Left cardiac atrium (tissue), 4 donors: Measurements from ENCODE around the gene COL11A2. TPM values are rescaled to one million over a fixed set of nuclear protein-coding genes. Genes with fewer than 3 reads are reported as not detected.
"Not testable (repeated sequence)": the region's sequence is repeated elsewhere in the genome, so short reads cannot be mapped to it uniquely, and the experiment has no call there.

ENCODE experiments used
- ATAC-seq, 2 donors: fragments of 200-7000 bp; cut with Tn5 transposase; one replicate each; pipeline ENCODE4 v1.9.1; 2020; ENCODE audit warnings: mild to moderate bottlenecking in 2 of 2, moderate library complexity in 2 of 2
- DNase-seq: peaks from one replicate; pipeline ENCODE4 v3.0.0-alpha.2; 2020
- intact Hi-C, 2 donors: fragments of 100-400 bp; cut with DNase I; formaldehyde crosslinking; loops; one replicate each; pipeline versions ENCODE4 v1.14.1 to v1.15.1; 2022 to 2023
- total RNA-seq, 2 donors: library from RNA; stranded (reverse); fragmentation: NEBNext Ultra II Directional; extraction: Animal tissue kit (Norgen Biotek cat#: 25700); gene quantifications; one replicate each; pipeline ENCODE4 v1.2.1, GENCODE V29; 2021
- donor health status: DM: no; HTN: yes; CAD: no.
- donor health status: DM: no; HTN: yes; CAD: no; lungs with severe emphysema.
- donor health status: DM: yes; HTN: yes; CAD: no.
- donor health status: Dilated cardiomyopathy.

Gene COL11A2
- total RNA-seq, 2 donors from 2014 or later, result 0.94 to 1.3 TPM

- ATAC-seq, result no peak
Observed at GRCh38 chr6:33166811-33167210, 25.5 kb downstream of the COL11A2 start.

GRCh38 chr6:33166363-33166762, 25.9 kb downstream of the COL11A2 start:
- intact Hi-C loops, result no loop called here
- DNase-seq (no peak), ATAC-seq (no peak)

More at GRCh38 chr6:33166811-33167210, 25.5 kb downstream of the COL11A2 start:
- no peak for DNase-seq
- intact Hi-C loops, result no loop called here

- no peak for ATAC-seq
- no peak for DNase-seq
- intact Hi-C loops, result no loop called here
Observed at GRCh38 chr6:33165581-33166258, 26.5 kb downstream of the COL11A2 start.

GRCh38 chr6:33164665-33165373, 27.4 kb downstream of the COL11A2 start:
- ATAC-seq (no peak), DNase-seq (no peak)
- intact Hi-C loops, result loop anchor here (5.0 kb wide), 2 partner anchors 32 to 77 kb away; no protein-coding TSS in a partner anchor

- DNase-seq, result no peak
- intact Hi-C loops, result loop anchor here (5.0 kb wide), 2 partner anchors 33 to 78 kb away; no protein-coding TSS in a partner anchor
- no peak for ATAC-seq
Observed at GRCh38 chr6:33164176-33164575, 28.1 kb downstream of the COL11A2 start.

GRCh38 chr6:33163540-33163939, 28.7 kb downstream of the COL11A2 start:
- DNase-seq (no peak), ATAC-seq (no peak)
- intact Hi-C loops, result loop anchor here (5.0 kb wide), 2 partner anchors 34 to 79 kb away; no protein-coding TSS in a partner anchor

- DNase-seq (peak; percentile 88), ATAC-seq (peak; percentile 93 to 94)
- intact Hi-C loops, result loop anchor here (1.0 to 5.0 kb wide), 3 partner anchors 36 to 87 kb away; no protein-coding TSS in a partner anchor
Observed at GRCh38 chr6:33161354-33162331, 30.6 kb downstream of the COL11A2 start.

- peak; percentile 52 for DNase-seq
- peak; percentile 78 to 80 for ATAC-seq
- intact Hi-C loops, result loop anchor here (1.0 to 5.0 kb wide), 3 partner anchors 36 to 87 kb away; no protein-coding TSS in a partner anchor
Observed at GRCh38 chr6:33160728-33161344, 31.4 kb downstream of the COL11A2 start.

GRCh38 chr6:33160096-33160495, 32.2 kb downstream of the COL11A2 start:
- no peak for ATAC-seq
- DNase-seq, result no peak
- intact Hi-C loops, result loop anchor here (5.0 kb wide), 2 partner anchors 37 to 82 kb away; no protein-coding TSS in a partner anchor

- DNase-seq, result no peak
- intact Hi-C loops, result no loop called here
- ATAC-seq, result no peak
Observed at GRCh38 chr6:33156964-33157363, 35.3 kb downstream of the COL11A2 start.

- no peak for DNase-seq
- intact Hi-C loops, result no loop called here
Observed at GRCh38 chr6:33156561-33156960, 35.7 kb downstream of the COL11A2 start.

GRCh38 chr6:33154349-33154748, 37.9 kb downstream of the COL11A2 start:
- DNase-seq, result no peak
- intact Hi-C loops, result no loop called here
- no peak for ATAC-seq

More at GRCh38 chr6:33156561-33156960, 35.7 kb downstream of the COL11A2 start:
- ATAC-seq, result no peak

GRCh38 chr6:33151050-33151449, 41.2 kb downstream of the COL11A2 start:
- no peak for DNase-seq
- intact Hi-C loops, result no loop called here
- no peak for ATAC-seq

- intact Hi-C loops, DNase-seq, ATAC-seq: not testable (repeated sequence)
Observed at GRCh38 chr6:33150560-33150959, 41.7 kb downstream of the COL11A2 start.

GRCh38 chr6:33147807-33148666, 44.2 kb downstream of the COL11A2 start:
- ATAC-seq, result no peak
- intact Hi-C loops, result no loop called here
- DNase-seq, result no peak

- intact Hi-C loops, result no loop called here
- no peak for DNase-seq
- peak in 1 of 2 donors; percentile 59 for ATAC-seq
Observed at GRCh38 chr6:33144373-33144772, 47.9 kb downstream of the COL11A2 start.

GRCh38 chr6:33143113-33143770, 49.0 kb downstream of the COL11A2 start:
- DNase-seq (no peak), ATAC-seq (no peak)
- intact Hi-C loops, result no loop called here
